HK-2 (cell line): ENCODE measurements around the gene GTF2IRD2.
"Not testable (repeated sequence)": the region's sequence is repeated elsewhere in the genome, so short reads cannot be mapped to it uniquely, and the experiment has no call there.

Source experiments
- DNase-seq: peaks from one replicate; pipeline ENCODE4 v3.0.0-alpha.2; 2018; ENCODE audit not compliant: unreplicated experiment

Gene GTF2IRD2

DNA sequence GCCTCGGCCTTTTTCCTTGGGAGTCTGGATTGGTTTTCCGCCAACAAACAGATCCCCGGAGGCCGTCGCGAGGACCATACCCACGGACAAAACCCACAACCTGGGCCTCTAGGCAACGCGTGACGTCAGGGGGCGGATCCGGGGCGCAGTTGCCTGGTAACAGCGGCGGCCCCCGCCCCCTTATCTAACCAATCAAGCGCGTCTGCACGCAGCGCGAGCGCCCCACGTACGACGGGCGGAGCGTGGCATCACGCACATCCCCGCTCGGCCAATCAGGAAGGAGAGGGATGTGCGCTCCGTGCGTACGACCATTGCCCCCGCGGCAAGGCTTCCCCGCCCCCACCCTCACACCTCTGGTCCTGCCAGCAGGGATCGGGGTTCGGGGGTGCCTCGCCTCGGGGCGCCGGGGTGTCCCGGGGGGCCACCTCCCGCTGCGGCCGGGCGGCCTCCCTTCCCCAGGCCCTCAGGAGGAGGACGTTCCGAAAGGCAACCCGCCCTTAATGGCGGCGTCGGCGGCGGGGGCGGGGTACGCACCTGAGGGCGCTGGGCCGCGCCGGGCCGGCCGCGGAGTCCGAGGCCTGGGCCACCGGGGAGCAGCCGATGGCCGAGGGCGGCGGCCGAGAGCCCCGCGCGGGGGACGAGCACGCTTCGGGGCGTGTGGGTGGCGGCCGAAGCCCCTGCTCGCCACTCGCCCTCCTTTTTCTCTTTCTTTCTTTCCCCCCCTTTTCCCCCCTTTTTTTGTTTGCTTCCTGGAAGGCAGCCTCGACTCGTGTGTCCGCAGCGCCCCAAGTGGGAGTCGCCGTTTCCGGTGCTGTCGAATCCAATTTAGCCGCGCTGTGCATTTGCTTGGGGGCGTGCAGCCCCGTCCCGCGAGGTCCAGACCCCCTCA lies at the start of gene GTF2IRD2:
TSS of gene GTF2IRD2 (minus strand) at position 773 of the 889 bp plus-strand sequence. CDS start 15,227 bp downstream, outside the sequence.
- DNase-seq: not testable (repeated sequence)

DNA sequence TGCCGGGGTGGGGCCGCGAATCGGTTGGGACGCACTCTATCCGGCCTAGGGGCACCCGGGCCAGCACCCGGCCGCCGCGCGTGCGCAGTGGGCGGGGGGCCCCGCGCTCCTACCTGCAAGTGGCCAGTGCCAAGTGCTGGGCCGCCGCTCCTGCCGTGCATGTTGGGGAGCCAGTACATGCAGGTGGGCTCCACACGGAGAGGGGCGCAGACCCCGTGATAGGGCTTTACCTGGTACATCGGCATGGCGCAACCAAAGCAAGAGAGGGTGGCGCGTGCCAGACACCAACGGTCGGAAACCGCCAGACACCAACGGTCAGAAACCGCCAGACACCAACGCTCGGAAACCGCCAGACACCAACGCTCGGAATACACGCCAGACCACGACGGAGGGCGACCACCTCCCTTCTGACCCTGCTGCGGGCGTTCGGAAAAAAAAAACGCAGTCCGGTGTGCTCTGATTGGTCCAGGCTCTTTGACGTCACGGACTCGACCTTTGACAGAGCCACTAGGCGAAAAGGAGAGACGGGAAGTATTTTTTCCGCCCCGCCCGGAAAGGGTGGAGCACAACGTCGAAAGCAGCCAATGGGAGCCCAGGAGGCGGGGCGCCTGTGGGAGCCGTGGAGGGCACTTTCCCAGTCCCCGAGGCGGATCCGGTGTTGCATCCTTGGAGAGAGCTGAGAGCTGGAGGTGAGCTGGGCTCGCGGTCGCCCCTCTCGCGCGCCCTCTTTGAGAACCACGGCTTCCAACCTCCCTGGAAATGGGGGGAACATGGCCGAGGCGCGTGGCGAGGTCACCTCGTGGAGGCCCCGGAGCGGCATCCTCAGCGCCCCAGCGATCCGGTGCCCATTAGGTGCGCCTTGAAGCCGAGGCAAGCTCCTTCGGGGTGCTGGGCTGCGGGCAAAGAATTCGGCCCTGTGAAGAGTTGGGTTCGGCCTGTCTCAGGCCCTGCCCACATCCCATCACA lies 39.0 kb upstream of the GTF2IRD2 start:
- peak; percentile 83 for DNase-seq

DNA sequence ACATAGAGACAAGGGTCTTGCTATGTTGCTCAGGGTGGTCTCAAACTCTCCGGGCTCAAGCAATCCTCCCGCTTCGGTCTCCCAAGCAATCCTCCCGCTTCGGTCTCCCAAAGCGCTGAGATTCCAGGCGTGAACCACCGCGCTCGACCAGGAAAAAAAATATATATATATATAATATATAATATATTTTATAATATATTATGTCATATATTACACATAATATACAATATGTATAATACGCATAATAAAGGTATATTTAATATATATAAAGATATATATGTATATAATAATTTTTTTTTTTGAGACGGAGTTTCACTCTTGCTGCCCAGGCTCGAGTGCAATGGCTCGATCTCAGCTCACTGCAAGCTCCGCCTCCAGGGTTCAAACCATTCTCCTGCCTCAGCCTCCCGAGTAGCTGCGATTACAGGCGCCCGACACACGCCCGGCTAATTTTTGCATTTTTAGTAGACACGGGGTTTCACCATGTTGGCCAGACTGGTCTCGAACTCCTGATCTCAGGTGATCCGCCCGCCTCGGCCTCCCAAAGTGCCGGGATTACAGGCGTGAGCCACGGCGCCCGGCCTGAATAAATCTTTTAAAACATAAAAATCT lies 38.2 kb upstream of the GTF2IRD2 start:
- DNase-seq: not testable (repeated sequence)

DNA sequence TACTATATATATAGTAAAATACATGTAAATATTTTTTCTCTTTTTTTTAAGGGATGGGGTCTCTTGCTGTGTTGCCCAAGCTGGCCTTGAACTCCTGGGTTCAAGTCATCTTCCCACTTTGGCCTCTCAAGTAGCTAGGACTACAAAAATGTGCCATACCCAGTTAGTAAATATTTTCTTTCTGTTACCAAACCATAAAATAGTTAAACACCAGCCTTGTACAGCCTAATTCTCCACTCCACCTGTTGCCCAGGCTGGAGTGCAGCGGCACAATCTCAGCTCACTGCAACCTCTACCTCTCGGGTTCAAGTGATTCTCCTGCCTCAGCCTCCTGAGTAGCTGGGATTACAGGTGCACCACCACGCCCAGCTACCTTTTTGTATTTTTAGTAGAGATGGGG lies 33.9 kb upstream of the GTF2IRD2 start:
- DNase-seq: not testable (repeated sequence)

DNA sequence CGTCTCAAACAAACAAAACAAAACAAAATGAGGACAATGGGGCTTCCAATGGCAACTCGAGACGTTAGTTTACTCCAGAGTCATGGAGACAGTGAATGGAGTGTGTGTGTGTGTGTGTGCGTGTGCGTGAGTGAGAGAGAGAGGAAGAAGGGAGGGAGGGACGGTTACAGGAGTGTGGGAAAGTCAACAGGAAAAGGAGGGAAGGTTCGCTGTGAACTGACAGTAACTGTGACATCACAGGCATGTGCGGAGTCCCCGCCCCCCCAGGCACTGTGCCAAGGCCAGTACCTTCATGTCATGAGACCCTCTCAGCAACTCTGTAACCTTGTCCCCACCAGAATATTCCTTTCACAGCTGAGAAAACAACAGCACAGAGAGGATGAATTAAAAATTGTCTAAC lies 30.7 kb upstream of the GTF2IRD2 start:
- not testable (repeated sequence) for DNase-seq

DNA sequence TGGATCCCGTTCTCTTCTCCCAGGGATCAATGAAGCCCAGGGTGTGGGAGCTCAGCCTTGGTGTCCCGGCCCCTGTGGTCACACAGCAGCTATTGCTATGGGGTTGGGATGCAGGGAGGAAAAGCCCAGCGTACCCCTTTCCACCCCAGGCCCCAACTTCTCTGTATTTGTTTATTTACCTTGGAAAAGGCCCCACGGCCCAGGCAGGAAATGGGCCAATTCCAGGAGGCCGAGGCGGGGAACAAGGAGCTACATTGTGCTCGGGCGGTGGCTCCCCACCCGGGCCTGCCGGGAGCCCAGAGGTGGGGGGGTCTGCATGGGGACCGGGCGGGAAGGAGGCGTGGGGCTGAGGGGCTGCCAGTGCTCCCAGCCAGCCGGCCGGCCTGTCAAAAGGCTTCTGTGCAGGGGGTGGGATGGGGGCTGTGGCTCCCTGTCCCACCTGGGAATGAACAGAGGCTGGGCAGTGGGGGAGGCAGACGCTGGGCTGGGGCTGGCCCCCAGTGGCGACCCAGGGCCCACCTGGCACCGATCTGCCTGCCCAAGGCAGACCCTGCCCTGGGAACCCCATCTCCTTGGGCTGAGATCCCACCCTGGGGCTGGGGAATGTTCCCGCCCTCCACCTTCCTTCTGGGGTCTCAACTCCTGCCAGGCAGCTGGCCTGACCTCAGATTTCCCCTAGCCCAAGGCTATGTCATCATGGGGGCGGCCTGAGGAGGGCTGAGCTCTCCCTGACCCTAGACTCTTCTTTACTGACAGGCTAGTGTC lies 23.5 kb upstream of the GTF2IRD2 start:
- DNase-seq: not testable (repeated sequence)

DNA sequence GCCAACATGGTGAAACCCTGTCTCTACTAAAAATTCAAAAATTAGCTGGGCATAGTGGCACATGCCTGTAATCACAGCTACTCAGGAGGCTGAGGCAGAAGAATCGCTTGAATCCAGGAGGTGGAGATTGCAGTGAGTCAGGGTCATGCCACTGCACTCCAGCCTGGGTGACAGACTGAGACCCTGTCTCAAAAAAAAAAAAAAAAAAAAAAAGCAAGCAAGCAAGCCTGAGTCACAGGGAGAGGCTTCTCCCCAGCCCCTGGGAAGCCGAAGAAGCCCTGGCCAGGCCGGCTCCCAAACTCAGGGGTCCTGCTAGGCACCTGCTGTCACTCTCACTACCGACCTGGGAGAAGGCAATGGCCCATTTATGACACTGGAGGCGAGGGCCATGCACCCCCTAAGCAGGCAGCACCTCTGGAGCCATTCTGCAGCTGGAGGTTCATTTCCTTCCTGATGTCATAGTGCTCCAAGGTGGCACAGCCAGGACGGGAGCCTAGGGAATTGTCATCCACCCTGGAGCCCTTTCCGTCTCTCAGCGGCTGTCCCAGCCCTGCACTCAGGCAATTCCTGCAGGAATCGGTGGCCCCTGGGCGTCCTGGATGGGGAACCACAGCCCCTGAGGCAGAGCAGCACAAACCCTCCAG lies 22.8 kb upstream of the GTF2IRD2 start:
- DNase-seq: not testable (repeated sequence)

DNA sequence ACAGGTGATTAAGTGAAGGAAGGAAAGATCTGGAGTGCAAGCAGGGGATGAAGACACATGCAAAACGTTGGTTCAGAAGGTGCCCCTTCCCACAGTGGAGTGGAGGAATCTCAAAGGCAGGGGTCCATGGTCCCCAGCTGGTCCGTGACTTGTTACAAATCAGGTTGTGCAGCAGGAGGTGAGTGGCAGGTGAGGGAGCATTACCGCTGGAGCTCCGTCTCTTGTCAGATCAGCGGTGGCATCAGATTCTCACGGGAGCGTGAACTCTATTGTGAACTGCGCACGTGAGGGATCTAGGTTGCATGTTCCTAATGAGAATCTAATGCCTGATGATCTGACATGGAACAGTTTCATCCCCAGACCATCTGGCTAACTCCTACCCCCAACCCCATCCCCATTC lies 21.1 kb upstream of the GTF2IRD2 start:
- DNase-seq: not testable (repeated sequence)

DNA sequence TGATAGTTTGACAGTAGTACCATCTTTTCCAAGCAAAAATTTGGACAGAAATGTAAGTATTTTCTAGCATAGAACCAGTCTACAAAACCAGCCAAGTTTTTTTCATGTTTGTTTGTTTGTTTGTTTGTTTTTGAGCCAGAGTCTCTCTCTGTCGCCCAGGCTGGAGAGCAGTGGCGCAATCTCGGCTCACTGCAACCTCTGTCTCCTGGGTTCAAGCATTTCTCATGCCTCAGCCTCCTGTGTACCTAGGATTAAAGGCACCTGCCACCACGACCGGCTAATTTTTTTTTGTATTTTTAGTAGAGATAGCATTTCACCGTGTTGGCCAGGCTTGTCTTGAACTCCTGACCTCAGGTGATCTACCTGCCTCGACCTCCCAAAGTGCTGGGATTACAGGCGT lies 14.4 kb upstream of the GTF2IRD2 start:
- not testable (repeated sequence) for DNase-seq

DNA sequence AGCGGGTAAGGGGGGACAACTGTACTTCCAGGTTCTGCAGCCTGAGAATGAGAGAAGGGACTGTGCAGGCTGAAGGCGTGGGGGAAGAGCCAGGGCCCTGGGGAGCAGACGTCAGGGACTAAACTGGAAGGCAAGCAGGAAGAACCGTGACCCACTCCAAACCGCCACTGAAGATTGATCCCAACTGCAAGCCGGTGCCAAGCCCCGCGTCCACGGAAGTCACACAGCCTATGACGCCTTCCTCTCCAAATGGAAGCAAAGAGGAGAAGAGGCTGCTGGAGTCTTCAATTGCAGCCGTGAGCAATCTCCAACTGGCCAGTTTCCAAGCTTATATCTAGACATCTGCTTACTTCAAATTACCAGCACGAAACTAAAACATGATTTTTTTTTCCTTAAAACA lies 1.6 kb downstream of the GTF2IRD2 start:
- not testable (repeated sequence) for DNase-seq

DNA sequence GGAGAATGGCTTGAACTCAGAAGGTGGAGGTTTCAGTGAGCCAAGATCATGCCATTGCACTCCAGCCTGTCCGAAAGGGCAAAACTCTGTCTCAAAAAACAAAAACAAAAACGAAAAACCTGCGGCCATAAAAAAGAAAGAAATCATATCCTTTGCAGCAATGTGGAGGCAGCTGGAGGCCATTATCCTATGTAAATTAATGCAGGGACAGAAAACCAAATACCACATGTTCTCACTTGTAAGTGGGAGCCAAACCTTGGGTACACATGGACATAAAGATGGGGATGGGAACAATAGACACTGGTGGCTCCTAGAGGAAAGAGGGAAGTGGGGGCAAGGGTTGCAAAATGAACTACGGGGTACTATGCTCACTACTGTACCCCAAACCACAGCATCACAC lies 21.0 kb downstream of the GTF2IRD2 start:
- DNase-seq: not testable (repeated sequence)

DNA sequence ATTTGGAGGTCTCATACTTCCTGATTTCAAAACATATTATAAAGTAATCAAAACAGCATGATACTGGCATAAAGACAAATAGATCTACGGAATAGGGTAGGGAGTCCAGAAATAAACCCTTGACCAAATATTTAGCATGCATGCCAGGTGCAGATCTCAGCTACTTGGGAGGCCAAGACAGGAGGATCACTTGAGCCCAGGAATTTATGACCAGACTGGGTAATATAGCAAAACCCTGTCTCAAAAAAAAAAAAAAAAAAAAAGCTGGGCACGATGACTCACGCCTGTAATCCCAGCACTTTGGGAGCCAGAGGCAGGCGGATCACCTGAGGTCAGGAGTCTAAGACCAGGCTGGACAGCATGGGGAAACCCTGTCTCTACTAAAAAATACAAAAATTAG lies 21.4 kb downstream of the GTF2IRD2 start:
- DNase-seq: not testable (repeated sequence)

DNA sequence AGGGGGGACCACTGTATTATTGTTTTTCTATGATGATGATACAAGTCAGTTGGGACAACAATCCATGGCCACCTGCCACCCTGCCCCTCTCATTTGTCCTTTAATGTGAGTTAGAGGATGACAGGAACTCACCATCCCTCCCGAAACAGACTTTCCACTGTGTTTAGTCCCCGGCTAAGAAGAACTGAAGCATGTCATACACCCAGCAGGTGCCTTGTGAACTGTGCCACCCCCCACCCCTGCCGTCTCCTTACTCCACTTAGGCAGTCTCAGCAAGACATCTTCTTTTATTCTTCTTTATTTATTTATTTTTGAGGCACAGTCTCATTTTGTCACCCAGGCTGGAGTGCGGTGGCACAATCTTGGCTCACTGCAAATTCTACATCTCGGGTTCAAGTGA lies 30.1 kb downstream of the GTF2IRD2 start:
- not testable (repeated sequence) for DNase-seq

DNA sequence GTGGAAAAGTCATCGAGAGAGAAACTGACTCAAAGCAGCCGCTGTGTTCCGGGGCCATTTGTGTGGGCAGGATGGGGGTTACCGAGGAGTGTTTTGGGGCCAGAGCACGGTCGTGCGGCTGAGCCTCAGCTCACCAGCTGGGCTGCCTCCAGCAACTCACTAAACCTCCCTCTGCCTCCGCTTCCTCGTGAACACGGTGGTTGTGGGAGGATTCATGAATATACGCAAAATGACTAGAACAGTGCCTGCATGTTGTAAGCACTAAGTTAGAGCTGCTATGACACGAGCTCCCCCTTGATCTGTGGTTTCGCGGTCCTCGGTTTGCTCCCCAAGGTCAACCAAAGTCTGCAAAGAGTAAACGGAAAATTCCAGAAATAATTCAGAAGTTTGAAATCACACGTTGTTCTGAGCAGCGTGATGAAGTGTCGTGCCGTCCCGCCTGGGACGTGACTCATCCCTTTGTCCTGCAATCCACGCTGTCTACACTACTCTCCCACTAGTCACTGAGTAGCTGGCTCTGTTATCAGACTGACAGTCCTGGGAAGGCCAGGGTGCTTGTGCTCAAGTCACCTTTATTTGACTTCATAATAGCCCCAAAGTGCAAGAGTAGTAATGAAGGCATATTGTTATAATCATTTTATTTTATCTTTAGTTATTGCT lies 31.1 kb downstream of the GTF2IRD2 start:
- DNase-seq: not testable (repeated sequence)

DNA sequence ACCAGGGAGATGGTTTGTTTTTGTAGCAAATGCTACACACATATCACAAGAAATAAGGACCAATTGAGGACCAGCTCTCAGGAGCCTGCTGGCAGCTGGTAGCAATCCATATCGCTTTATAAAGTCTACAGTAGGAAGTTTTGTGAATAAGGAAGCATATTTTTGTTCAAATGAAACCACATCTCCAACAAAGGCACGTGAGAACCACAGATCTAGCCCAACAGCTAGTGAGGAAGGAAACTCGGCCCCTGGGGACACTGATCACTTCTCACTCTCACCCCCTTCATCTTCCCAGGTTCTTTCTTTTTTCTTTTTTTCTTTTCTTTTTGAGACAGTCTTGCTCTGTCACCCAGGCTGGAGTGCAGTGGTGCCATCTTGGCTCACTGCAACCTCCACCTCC lies 35.5 kb downstream of the GTF2IRD2 start:
- not testable (repeated sequence) for DNase-seq

DNA sequence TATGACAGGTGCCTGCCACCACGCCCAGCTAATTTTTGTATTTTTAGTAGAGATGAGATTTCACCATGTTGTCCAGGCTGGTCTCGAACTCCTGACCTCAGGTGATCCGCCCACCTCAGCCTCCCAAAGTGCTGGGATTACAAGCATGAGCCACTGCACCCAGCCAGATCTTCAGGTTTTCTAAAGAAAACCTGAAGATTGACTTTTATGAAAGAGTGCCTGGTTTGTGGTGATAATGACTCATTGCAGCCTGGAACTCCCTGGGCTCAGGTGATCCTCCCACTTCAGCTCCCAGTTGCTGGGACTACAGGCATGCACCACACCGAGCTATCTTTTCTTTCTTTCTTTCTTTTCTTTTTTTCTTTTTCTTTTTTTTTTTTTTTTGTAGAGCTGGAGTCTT lies 52.8 kb downstream of the GTF2IRD2 start:
- DNase-seq: not testable (repeated sequence)

DNA sequence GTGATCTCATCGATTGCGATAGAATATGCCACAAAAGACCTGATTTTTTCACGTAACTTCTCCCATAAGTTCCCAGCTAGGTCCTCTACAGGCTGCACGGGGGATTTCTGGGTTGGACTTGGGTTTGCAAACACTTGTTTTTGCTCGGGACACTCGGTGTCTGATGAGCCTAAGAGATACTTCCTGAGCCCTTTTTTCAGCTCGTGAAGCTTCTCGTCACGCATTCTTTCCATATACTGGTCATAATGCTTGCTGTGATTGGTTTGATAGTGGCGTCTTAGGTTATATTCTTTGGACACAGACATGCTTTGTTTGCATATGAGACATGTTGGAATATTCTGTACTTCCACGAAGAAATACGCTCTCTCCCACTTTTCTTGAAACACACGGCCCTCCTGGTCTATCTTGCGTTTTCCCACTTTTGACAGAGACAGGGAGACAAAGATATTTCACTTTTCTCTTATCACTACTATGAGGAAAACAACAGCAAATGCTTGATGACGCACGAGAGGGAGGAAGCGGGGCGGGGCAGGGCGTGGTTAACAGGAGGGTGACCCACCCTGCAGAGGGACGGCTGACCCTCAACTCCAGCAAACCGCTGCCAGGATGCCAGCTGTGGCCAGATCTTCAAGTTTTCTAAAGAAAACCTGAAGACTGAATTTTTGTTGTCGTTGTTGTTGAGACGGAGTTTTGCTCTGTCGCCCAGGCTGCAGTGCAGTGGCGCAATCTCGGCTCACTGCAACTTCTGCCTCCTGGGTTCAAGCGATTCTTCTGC lies 53.4 kb downstream of the GTF2IRD2 start:
- not testable (repeated sequence) for DNase-seq

DNA sequence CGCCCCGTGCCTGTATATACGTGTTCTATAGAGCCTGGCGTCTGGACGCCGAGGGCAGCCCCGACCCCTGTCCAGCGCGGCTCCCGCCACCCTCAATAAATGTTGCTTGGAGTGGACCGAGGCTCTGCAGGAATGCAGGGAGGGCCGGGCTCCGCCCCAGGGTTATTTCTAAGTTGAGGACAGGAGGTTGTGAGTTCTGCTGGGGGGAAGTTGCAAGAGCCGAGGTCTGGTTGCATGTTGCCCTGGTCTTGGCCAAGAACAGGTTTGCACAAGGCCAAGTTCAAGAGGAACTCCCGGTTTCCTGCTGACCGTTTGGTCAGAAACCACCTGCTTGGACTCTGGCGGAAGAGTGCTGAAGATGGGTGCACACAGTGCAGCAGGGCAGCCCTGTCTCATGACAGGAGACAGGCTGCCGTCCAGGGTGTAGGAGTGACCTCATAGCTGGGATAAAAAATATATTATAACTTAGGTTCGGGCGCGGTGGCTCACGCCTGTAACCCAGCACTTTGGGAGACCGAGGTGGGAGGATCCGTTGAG lies 62.1 kb downstream of the GTF2IRD2 start:
- DNase-seq: not testable (repeated sequence)
